HG02943 (cell line): ENCODE results near the gene GTF2H1.

ENCODE experiments used
- ATAC-seq: cut with Tn5 transposase; IDR thresholded peaks from one replicate; pipeline ENCODE4 v1.9.1; 2021; ENCODE audit warnings: mild to moderate bottlenecking, low read depth, moderate library complexity; ENCODE audit not compliant: unreplicated experiment

GTF2H1 gene

GRCh38 chr11:18416459-18416858, 94.1 kb downstream of the GTF2H1 start:
- no peak for ATAC-seq
